ENCODE results near the gene GPC6. TPM values are rescaled to one million over a fixed set of nuclear protein-coding genes. Genes with fewer than 3 reads are reported as not detected.

The GPC6 gene
- total RNA-seq, 2 experiments from 2014 or later = not detected

GRCh38 chr13:93775027-93775426, 548.4 kb downstream of the GPC6 start:
- no peak overlapping the region for H3K27ac ChIP-seq (ENCODE audit: low read depth, low read length, poor library complexity, severe bottlenecking)
- BruUV-seq (replicated peaks) = no TSS peak
- H3K36me3 ChIP-seq (ENCODE audit: insufficient read depth, low read length) = no peaks in the 10 kb centered on the region
- no peaks in the 10 kb centered on the region for H3K9me3 ChIP-seq (ENCODE audit: low read length)
- no peak overlapping the region for H2AFZ ChIP-seq (ENCODE audit: low read length)
- no peaks in the 10 kb centered on the region for H3K9me2 ChIP-seq (ENCODE audit: insufficient read depth, low read length)
- no peaks in the 10 kb centered on the region for H3K4me1 ChIP-seq (ENCODE audit: insufficient read depth, low read length, poor library complexity, severe bottlenecking)
- no peaks in the 10 kb centered on the region for H3K79me2 ChIP-seq (ENCODE audit: insufficient read depth, low read depth, low read length)
- POLR2A ChIA-PET = no interaction called here
- no peak for TF ChIP-seq EZH2phosphoT487 (IDR thresholded peaks at IDR 0.05; ENCODE audit: borderline replicate concordance, low read depth, low read length)
- TF ChIP-seq, protein P1, sequence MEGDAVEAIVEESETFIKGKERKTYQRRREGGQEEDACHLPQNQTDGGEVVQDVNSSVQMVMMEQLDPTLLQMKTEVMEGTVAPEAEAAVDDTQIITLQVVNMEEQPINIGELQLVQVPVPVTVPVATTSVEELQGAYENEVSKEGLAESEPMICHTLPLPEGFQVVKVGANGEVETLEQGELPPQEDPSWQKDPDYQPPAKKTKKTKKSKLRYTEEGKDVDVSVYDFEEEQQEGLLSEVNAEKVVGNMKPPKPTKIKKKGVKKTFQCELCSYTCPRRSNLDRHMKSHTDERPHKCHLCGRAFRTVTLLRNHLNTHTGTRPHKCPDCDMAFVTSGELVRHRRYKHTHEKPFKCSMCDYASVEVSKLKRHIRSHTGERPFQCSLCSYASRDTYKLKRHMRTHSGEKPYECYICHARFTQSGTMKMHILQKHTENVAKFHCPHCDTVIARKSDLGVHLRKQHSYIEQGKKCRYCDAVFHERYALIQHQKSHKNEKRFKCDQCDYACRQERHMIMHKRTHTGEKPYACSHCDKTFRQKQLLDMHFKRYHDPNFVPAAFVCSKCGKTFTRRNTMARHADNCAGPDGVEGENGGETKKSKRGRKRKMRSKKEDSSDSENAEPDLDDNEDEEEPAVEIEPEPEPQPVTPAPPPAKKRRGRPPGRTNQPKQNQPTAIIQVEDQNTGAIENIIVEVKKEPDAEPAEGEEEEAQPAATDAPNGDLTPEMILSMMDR (conservative IDR thresholded peaks at IDR 0.05; ENCODE audit: low read length) = no peak
- intact Hi-C loops (cut with micrococcal nuclease; ENCODE audit: unreplicated experiment) = no loop called here
- no peak overlapping the region for H3K4me3 ChIP-seq (ENCODE audit: low read depth, low read length, poor library complexity, severe bottlenecking)
- no peaks in the 10 kb centered on the region for H4K20me1 ChIP-seq (ENCODE audit: insufficient read depth, low read length)
- DNase-seq (ENCODE audit: low spot score) = no peak
- H3K4me2 ChIP-seq (ENCODE audit: low read length) = no peak overlapping the region
- CTCF ChIA-PET (ENCODE audit: unreplicated experiment) = no interaction called here

- no peak for TF ChIP-seq EZH2phosphoT487 (IDR thresholded peaks at IDR 0.05; ENCODE audit: borderline replicate concordance, low read depth, low read length)
- TF ChIP-seq, protein P1 (conservative IDR thresholded peaks at IDR 0.05; ENCODE audit: low read length) = no peak
- Histone ChIP-seq H2AFZ (ENCODE audit: low read length) (no peak overlapping the region), H3K4me3 (ENCODE audit: low read depth, low read length, poor library complexity, severe bottlenecking) (no peak overlapping the region), H3K36me3 (ENCODE audit: insufficient read depth, low read length) (no peaks in the 10 kb centered on the region), H3K9me2 (ENCODE audit: insufficient read depth, low read length) (no peaks in the 10 kb centered on the region), H4K20me1 (ENCODE audit: insufficient read depth, low read length) (no peaks in the 10 kb centered on the region), H3K9me3 (ENCODE audit: low read length) (no peaks in the 10 kb centered on the region), H3K4me1 (ENCODE audit: insufficient read depth, low read length, poor library complexity, severe bottlenecking) (no peaks in the 10 kb centered on the region), H3K4me2 (ENCODE audit: low read length) (no peak overlapping the region), H3K79me2 (ENCODE audit: insufficient read depth, low read depth, low read length) (no peaks in the 10 kb centered on the region), H3K27ac (ENCODE audit: low read depth, low read length, poor library complexity, severe bottlenecking) (no peak overlapping the region)
- POLR2A ChIA-PET = no interaction called here
- DNase-seq (ENCODE audit: low spot score) = no peak
- CTCF ChIA-PET (ENCODE audit: unreplicated experiment) = no interaction called here
- intact Hi-C loops (cut with micrococcal nuclease; ENCODE audit: unreplicated experiment) = no loop called here
- no TSS peak for BruUV-seq (replicated peaks)
Measured at GRCh38 chr13:93775507-93776108, 549.0 kb downstream of the GPC6 start.

GRCh38 chr13:93776936-93777335, 550.3 kb downstream of the GPC6 start:
- no peaks in the 10 kb centered on the region for H4K20me1 ChIP-seq (ENCODE audit: insufficient read depth, low read length)

More at GRCh38 chr13:93776936-93777335, 550.3 kb downstream of the GPC6 start:
- Histone ChIP-seq H3K9me3 (ENCODE audit: low read length) (no peaks in the 10 kb centered on the region), H3K4me2 (ENCODE audit: low read length) (no peak overlapping the region), H3K4me3 (ENCODE audit: low read depth, low read length, poor library complexity, severe bottlenecking) (no peak overlapping the region), H3K27ac (ENCODE audit: low read depth, low read length, poor library complexity, severe bottlenecking) (no peak overlapping the region), H3K4me1 (ENCODE audit: insufficient read depth, low read length, poor library complexity, severe bottlenecking) (no peaks in the 10 kb centered on the region), H2AFZ (ENCODE audit: low read length) (no peak overlapping the region), H3K79me2 (ENCODE audit: insufficient read depth, low read depth, low read length) (no peaks in the 10 kb centered on the region), H3K36me3 (ENCODE audit: insufficient read depth, low read length) (no peaks in the 10 kb centered on the region), H3K9me2 (ENCODE audit: insufficient read depth, low read length) (no peaks in the 10 kb centered on the region)
- ChIA-PET CTCF (ENCODE audit: unreplicated experiment) (no interaction called here), POLR2A (no interaction called here)
- intact Hi-C loops (cut with micrococcal nuclease; ENCODE audit: unreplicated experiment) = no loop called here
- BruUV-seq (replicated peaks) = no TSS peak
- DNase-seq (ENCODE audit: low spot score) = no peak
- no peak for TF ChIP-seq EZH2phosphoT487 (IDR thresholded peaks at IDR 0.05; ENCODE audit: borderline replicate concordance, low read depth, low read length)
- TF ChIP-seq, protein P1 (conservative IDR thresholded peaks at IDR 0.05; ENCODE audit: low read length) = no peak

Data from OCI-LY7 (cell line).